Omental fat pad (tissue), 4 donors: ENCODE measurements around the gene PDGFC. TPM values are rescaled to one million over a fixed set of nuclear protein-coding genes. Genes with fewer than 3 reads are reported as not detected.

Source experiments
- ATAC-seq: fragments of 150-250 bp; one replicate; pipeline ENCODE4 v1.9.1; 2016; ENCODE audit warnings: mild to moderate bottlenecking, moderate library complexity; ENCODE audit not compliant: low FRiP score
- DNase-seq: peaks from one replicate; pipeline ENCODE4 v3.0.0-alpha.2; 2019; ENCODE audit warnings: low spot score
- CTCF ChIP-seq, 3 donors: fragments of 450-650 bp; IDR thresholded peaks; one replicate each; pipeline ENCODE4 v1.5.1; 2016 to 2017; ENCODE audit warnings: antibody characterized with exemption in 3 of 3, mild to moderate bottlenecking in 3 of 3, moderate library complexity in 2 of 3
- total RNA-seq, 4 donors: library from RNA; depleted of rRNA; stranded (reverse); fragments of >200 nt; gene quantifications; one replicate each; pipeline ENCODE4 v1.1.0, GENCODE V29; 2016

Gene PDGFC
- total RNA-seq, 4 donors from 2014 or later = 22.5 to 38.2 (median 33.1) TPM

GRCh38 chr4:156824451-156825060, 147.0 kb downstream of the PDGFC start:
- TF ChIP-seq CTCF (IDR thresholded peaks at IDR 0.05) = no peak
- ATAC-seq (no peak), DNase-seq (no peak)

DNA sequence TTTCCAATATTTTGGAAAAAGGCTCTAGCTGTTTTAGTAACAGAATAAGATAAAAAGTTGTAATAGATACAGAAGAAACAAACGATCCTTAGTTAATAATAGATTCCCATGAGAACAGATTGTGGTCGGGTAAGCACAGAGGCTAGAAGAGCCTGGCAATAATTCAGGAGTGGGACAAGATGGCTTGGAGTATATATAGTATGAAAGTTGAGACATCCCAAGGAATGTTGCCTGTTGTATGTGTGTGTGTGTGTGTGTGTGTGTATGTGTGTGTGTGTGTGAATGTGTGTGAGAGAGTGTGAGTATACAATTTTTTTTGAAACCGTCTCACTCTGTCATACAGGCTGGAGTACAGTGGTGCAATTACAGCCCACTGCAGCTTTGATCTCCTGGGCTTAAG, 150.7 kb downstream of the PDGFC start:
- TF ChIP-seq CTCF (IDR thresholded peaks at IDR 0.05) = no peak
- DNase-seq (no peak), ATAC-seq (no peak)

- no peak for TF ChIP-seq CTCF (IDR thresholded peaks at IDR 0.05)
- ATAC-seq (no peak), DNase-seq (no peak)
Measured at GRCh38 chr4:156816360-156816755, 155.2 kb downstream of the PDGFC start.

DNA sequence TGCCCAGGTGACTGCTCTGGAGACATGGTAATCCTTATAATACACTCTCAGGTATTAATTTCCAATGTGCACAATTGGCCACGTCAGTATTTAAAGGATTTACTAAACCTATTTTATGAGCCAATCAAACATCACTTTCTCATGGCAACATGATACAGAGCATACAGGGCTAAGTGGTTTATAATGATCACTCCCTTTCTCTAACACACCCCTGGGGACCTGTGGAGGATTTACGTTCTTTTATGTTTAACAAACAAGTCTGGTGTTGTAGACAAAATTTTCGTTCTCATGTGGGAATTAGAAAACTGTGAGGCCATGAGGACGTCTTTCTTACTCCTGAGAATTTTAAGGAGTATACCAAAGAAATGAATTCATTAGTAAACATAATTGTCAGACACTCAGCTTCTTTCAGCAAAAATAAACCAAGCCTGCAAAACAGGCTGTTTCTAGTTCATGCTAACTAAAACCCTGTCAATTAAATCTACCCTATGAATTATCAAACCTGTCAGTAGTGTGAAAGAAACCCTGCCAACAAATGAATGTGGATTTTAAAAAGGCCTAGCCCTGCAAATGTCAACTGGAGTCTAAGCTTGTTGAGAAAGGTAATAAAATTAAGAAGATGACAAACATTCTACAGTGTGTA, 155.8 kb downstream of the PDGFC start:
- no peak for TF ChIP-seq CTCF (IDR thresholded peaks at IDR 0.05)
- no peak for ATAC-seq
- no peak for DNase-seq

DNA sequence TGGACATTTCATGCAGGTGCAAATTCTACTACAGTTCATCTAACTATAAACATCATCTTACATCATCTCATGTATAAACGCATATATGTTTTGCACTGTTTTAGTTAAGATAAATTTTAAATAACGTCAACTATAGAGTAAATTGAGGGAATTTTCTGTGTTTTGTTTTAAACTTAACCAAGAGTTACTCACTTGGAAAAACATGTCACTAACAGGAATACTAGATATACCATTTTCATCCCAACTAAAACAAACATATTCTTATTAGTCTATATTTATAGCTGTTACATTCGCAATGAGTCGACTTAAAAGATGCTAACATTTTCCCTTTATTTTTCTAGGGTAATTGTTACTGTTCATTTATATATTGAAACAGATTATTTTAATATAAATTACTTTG, 159.6 kb downstream of the PDGFC start:
- no peak for TF ChIP-seq CTCF (IDR thresholded peaks at IDR 0.05)
- ATAC-seq (no peak), DNase-seq (no peak)

GRCh38 chr4:156811286-156811685, 160.3 kb downstream of the PDGFC start:
- no peak for TF ChIP-seq CTCF (IDR thresholded peaks at IDR 0.05)
- ATAC-seq = no peak

GRCh38 chr4:156805696-156806095, 165.9 kb downstream of the PDGFC start:
- TF ChIP-seq CTCF (IDR thresholded peaks at IDR 0.05) = no peak
- DNase-seq (no peak), ATAC-seq (no peak)

More at GRCh38 chr4:156811286-156811685, 160.3 kb downstream of the PDGFC start:
- no peak for DNase-seq
